Endothelial cell (in vitro differentiated cells): Measurements from ENCODE around the gene EIF3B. TPM values are rescaled to one million over a fixed set of nuclear protein-coding genes. Genes with fewer than 3 reads are reported as not detected.

Experiments
- DNase-seq: peaks from one replicate; pipeline ENCODE4 v3.0.0; 2021; ENCODE audit warnings: low spot score
- H3K27ac Mint-ChIP-seq: one replicate; pipeline ENCODE4 v1.8.0; 2021; ENCODE audit warnings: mixed read lengths, inconsistent platforms; ENCODE audit not compliant: unreplicated experiment
- H3K27me3 Mint-ChIP-seq: one replicate; pipeline ENCODE4 v1.8.0; 2021; ENCODE audit warnings: mild to moderate bottlenecking, moderate library complexity, mixed read lengths, inconsistent platforms; ENCODE audit not compliant: unreplicated experiment
- H3K36me3 Mint-ChIP-seq: one replicate; pipeline ENCODE4 v1.8.0; 2021; ENCODE audit warnings: mild to moderate bottlenecking, low read depth, mixed read lengths, inconsistent platforms; ENCODE audit not compliant: unreplicated experiment
- H3K4me1 Mint-ChIP-seq: one replicate; pipeline ENCODE4 v1.8.0; 2021; ENCODE audit warnings: mild to moderate bottlenecking, mixed read lengths, inconsistent platforms; ENCODE audit not compliant: unreplicated experiment
- H3K4me3 Mint-ChIP-seq: one replicate; pipeline ENCODE4 v1.8.0; 2021; ENCODE audit warnings: mild to moderate bottlenecking, mixed read lengths, inconsistent platforms; ENCODE audit not compliant: unreplicated experiment
- H3K9me3 Mint-ChIP-seq: one replicate; pipeline ENCODE4 v1.8.0; 2021; ENCODE audit warnings: mixed read lengths, inconsistent platforms; ENCODE audit not compliant: unreplicated experiment
- total RNA-seq: library from RNA; stranded (reverse); fragmentation: NEBNext Ultra II Directional; extraction: Animal tissue kit (Norgen Biotek cat#: 25700); gene quantifications from one replicate; pipeline ENCODE4 v1.2.1, GENCODE V29; 2021; ENCODE audit not compliant: unreplicated experiment
- TF ChIP-seq, protein P1 (sequence below): fragments of 200-600 bp; sonication (generic); IDR thresholded peaks from one replicate; pipeline ENCODE4 v1.5.0; 2021; ENCODE audit warnings: antibody characterized with exemption; ENCODE audit not compliant: unreplicated experiment

EIF3B gene
- total RNA-seq, 1 donor from 2014 or later: 125 TPM

DNA sequence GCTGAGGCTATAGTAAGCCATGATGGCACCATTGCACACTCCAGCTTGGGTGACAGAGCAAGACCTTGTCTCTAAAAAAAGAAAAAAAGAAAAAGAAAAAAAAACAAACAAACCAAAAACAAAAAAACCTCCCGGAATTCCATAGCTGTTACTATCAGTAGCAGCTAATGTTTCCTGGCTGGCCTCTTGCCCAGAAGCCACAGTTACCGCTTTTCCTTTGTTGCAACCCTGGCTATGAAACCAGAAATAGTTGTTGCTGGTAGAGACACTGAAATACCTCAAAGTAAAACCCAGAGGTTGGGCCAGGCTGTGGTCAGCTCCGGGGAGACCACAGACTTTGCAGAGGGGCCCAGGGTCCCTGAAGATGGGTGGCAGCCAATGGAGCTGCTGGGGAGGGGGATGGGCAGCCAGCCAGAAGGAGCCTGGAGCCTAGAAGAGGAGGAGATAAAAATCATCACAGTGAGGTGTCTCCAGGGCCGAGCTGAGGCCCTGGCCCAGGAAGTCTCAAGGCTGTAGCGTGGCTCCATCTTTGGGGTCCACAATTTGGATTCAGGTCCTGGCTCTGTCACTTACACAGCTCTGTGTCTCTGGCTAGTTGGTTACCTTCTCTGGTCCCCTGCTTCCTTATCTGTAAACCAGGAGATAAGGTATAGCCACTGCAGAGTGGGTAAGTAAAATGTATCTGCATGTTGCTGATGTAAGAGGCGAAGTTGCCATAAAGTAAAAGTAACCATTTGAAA, 45.4 kb downstream of the EIF3B start:
- TF ChIP-seq, protein P1, sequence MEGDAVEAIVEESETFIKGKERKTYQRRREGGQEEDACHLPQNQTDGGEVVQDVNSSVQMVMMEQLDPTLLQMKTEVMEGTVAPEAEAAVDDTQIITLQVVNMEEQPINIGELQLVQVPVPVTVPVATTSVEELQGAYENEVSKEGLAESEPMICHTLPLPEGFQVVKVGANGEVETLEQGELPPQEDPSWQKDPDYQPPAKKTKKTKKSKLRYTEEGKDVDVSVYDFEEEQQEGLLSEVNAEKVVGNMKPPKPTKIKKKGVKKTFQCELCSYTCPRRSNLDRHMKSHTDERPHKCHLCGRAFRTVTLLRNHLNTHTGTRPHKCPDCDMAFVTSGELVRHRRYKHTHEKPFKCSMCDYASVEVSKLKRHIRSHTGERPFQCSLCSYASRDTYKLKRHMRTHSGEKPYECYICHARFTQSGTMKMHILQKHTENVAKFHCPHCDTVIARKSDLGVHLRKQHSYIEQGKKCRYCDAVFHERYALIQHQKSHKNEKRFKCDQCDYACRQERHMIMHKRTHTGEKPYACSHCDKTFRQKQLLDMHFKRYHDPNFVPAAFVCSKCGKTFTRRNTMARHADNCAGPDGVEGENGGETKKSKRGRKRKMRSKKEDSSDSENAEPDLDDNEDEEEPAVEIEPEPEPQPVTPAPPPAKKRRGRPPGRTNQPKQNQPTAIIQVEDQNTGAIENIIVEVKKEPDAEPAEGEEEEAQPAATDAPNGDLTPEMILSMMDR: no peak
- no peaks in the 10 kb centered on the region for H3K9me3 Mint-ChIP-seq
- H3K27me3 Mint-ChIP-seq: peaks cover 15% of the 10 kb centered on the region
- peaks cover 18% of the 10 kb centered on the region for H3K4me1 Mint-ChIP-seq
- no peaks in the 10 kb centered on the region for H3K36me3 Mint-ChIP-seq
- no peak for DNase-seq
- peak overlapping the region; percentile 93 for H3K27ac Mint-ChIP-seq
- no peak overlapping the region for H3K4me3 Mint-ChIP-seq

DNA sequence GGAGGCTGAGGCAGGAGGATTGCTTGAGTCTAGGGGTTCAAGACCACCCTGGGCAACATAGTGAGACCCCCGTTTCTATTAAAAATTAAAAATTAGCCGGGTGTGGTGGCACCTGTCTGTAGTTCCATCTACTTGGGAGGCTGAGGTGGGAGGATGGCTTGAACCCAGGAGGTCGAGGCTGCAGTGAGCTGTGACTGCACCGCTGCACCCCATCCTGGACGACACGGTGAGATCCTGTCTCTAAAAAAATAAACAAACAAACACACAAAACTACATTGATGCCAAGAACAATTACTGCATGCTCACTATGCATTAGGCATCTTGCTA, 48.0 kb downstream of the EIF3B start:
- H3K27me3 Mint-ChIP-seq: peaks cover 17% of the 10 kb centered on the region
- H3K9me3 Mint-ChIP-seq: no peaks in the 10 kb centered on the region
- no peak for DNase-seq
- TF ChIP-seq, protein P1: no peak
- peak overlapping the region; percentile 87 for H3K4me3 Mint-ChIP-seq
- peaks cover 29% of the 10 kb centered on the region for H3K4me1 Mint-ChIP-seq
- H3K36me3 Mint-ChIP-seq: no peaks in the 10 kb centered on the region
- H3K27ac Mint-ChIP-seq: peak overlapping the region; percentile 9

DNA sequence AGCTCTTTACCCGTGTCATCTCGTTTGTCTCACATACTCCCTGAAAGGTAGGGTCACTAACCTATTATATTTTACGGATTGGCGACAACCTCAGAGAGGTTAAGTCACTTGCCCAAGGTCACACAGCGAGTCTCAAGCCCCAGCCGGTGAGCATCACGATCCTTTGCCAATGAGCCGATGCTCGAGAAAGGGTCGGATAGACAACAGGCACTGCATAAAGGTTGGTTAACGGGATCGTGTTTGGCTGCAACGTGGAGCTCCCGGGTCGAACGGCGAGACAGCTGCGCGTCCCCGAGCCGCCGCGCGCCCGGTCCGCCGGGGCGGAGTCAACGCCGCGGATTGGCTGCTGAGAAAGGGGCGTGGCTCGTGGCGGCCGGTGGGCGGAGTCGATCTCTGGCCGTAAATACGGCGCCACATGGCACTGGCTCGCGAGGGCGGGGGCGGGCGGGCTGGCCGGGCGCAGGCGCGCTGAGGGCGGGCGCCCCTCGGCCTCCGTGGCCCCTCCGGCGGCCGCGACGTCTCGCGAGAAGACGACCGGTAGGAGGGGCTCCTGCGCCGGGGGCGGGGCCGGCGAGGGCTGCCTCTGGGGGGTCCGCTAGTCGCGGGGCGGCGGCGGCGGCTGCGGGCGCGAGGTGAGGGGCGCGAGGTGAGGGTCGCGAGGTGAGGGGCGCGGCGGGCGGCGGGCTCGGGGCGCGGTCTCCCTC, 48.5 kb downstream of the EIF3B start, which contains the start of gene CHST12:
Gene CHST12 (plus strand): TSS at position 598 of the 704 bp plus-strand sequence. CDS start 29,029 bp downstream, outside the sequence.
- Mint-ChIP-seq H3K27ac (peak within 1 kb of the TSS; percentile 9), H3K4me1 (peaks cover 30% of the 10 kb centered on the region), H3K9me3 (no peaks in the 10 kb centered on the region), H3K36me3 (peaks cover under 1% of the 10 kb centered on the region), H3K4me3 (peak within 1 kb of the TSS; percentile 87), H3K27me3 (peaks cover 17% of the 10 kb centered on the region)
- TF ChIP-seq, protein P1: no peak
- peak; percentile 93 for DNase-seq

DNA sequence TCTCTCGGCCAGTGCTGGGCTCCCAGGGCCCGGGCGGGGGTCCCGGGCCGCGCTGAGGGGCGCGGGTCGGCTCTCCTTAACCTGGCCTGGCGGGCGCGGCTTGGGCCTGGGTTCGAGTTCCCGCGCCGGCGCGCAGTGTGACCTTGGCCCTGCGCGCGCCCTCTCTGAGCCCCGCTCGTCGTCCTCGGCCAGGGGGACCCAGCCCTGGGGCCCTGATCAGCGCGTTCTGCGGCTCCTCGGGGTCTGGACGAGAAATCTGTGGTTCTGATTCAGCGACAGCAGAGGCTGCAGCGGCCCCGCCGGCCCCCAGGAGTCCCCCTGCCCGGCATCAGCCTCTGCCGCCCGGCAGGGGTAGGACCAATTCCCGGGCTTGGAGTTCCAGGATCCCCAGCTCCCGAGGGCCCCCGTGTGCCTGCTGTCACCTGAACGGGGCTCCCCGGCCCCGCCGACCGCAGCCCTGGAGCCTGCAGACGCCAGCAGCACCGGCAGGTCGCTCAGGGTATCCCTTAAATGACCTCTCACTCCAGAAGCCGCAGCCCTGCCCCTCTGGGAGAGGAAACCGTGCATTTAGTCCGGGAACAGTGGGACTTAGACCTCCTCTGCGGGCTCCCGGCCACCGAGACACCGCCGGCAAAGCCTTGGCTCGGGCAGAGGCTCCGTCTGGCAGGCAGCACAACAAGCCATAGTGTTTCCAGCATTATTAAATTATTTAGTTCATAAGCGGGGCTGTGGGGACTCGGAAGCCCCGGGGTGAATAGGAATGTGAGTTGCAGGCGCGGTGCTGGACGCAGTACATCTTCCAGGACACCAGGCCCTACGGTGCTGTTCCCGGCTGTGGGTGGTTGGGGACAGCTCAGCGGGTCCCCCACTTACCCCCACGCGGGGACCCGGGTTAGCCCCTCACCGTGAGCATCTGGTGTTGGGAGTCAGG, 49.4 kb downstream of the EIF3B start:
- TF ChIP-seq, protein P1: no peak
- peaks cover 4% of the 10 kb centered on the region for H3K36me3 Mint-ChIP-seq
- peaks cover 38% of the 10 kb centered on the region for H3K4me1 Mint-ChIP-seq
- peaks cover 17% of the 10 kb centered on the region for H3K27me3 Mint-ChIP-seq
- peak overlapping the region; percentile 12 for H3K4me3 Mint-ChIP-seq
- no peak overlapping the region for H3K27ac Mint-ChIP-seq
- peak; percentile 51 for DNase-seq
- no peaks in the 10 kb centered on the region for H3K9me3 Mint-ChIP-seq
